ENCODE data around the gene TMEM130.

Gene TMEM130, protein sequence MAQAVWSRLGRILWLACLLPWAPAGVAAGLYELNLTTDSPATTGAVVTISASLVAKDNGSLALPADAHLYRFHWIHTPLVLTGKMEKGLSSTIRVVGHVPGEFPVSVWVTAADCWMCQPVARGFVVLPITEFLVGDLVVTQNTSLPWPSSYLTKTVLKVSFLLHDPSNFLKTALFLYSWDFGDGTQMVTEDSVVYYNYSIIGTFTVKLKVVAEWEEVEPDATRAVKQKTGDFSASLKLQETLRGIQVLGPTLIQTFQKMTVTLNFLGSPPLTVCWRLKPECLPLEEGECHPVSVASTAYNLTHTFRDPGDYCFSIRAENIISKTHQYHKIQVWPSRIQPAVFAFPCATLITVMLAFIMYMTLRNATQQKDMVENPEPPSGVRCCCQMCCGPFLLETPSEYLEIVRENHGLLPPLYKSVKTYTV

DNA sequence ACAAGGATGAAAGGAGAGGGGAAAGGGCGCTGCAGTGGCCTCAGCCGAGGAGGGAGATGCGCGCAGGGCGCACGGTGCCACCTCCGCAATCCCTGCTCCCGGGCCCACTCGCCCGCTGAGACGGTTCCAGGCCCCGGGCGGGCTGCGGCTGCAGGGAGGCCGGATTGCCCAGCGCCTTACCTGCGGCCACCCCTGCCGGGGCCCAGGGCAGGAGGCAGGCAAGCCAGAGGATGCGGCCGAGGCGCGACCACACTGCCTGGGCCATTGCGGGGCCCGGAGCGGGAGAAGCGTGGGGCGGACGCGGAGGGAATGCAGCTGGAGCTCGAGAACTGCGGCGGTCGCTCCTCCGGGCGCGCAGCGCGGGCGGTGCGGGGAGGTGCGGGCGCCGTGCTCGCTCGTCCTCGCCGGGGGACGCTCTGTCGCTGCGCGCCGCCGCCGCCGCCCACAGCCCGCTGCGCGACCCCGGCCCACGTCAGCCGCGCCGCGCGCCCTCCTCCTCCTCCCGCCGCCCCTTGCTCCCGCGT is at the start of gene TMEM130:
Gene TMEM130 (minus strand): TSS at position 418 of the 524 bp plus-strand sequence. CDS start 153 bp downstream, at position 265.
- no peak for DNase-seq

DNA sequence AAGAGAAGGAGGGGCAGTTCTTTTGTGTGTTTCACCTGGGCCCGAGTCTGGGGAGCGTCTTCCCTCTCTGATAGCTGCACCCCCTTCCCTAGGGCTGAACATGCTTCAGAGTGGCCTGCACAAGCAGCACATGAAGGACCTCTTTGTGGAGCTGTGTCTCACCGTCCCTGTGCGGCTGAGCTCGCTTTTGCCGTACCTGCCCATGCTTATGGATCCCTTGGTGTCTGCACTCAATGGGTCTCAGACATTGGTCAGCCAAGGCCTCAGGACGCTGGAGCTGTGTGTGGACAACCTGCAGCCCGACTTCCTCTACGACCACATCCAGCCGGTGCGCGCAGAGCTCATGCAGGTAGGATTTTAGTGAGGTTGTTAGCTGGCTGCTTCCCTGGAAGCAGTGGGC is 47.5 kb upstream of the TMEM130 start:
- no peak for DNase-seq

DNA sequence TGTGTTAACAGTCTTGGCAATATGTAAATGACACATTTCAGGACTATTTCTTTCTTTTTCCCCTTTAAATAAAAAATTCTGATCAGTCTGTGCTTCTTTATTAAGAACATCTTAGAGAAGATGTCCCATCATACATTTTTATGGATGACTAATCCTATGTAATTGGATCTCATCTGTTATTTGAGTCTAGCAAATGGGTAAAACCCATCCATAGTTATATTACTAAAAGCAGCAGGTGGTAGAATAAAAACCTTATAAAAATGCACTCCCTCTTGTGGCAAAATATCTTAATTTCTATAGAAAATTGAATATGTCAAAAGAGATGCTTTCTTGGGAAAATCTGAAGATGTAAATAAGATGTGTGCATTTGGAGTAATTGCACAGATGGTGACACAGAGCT is 43.8 kb upstream of the TMEM130 start:
- no peak for DNase-seq

DNA sequence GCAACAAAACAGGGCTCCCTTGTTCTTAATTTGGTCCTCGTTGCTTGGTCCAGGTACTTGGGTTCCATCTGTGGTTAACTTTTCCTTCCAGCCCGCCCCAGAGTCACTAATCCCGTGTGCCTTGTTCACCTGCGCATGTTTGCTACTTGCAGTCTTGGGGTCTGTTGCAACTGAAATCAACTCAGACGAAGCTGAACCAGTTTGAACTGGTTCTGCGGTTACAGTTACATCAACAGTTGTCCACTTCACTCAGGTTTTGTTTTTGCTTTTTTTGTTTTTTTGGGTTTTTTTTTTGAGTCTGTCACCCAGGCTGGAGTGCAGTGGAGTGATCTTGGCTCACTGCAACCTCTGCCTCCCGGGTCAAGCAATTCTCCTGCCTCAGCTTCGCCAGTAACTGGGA is 43.2 kb upstream of the TMEM130 start:
- DNase-seq = no peak

DNA sequence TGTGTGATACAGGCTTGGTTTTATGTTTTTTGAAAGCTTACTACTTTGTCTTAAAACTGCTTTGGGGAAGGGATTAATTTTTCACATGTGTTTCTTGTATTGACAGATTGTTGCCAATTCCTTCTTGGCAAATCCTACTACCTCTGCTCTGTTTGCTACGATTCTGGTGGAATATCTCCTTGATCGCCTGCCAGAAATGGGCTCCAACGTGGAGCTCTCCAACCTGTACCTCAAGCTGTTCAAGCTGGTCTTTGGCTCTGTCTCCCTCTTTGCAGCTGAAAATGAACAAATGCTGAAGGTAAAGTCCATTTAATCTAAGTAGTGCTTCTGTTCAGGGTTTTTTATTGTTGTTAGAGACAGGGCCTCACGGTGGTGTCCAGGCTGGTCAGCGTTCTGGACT is 42.1 kb upstream of the TMEM130 start:
- DNase-seq = no peak

DNA sequence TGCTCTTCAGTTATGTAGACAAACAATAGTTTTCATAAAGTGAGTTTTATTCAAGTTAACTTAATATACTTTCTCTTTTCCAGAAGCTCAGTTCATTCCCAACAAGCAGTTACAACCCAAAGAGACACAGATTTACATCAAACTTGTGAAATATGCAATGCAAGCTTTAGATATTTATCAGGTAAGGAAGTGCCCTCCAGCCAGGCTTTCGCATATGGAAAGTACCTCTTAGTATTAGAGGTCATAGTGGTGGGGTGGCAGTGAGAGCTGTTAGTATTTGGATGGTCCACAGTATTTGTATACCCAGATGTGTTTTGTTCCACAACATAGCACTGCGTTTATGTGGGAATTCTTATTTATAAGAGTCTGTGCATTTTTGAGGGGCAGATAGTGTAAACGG is 40.6 kb upstream of the TMEM130 start:
- no peak for DNase-seq

DNA sequence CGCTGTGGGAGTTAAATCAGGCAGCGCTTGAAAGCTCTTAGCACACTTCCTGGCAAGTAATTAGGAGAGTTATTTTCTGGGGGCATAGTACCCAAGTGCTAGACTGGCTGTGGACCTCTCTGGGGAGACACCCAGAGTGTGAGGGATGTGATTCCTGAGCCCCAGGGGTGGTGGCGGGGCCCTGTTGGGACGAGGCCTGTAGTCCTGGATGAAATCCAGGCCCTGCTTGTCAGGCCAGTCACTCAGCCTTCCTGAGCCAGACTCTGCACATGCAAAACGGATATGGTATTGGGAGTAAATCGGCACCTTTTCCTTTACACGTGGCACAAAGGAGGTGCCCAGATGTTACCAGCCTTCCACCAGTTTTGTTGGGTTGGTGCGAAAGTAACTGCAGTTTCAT is 39.7 kb upstream of the TMEM130 start:
- no peak for DNase-seq

DNA sequence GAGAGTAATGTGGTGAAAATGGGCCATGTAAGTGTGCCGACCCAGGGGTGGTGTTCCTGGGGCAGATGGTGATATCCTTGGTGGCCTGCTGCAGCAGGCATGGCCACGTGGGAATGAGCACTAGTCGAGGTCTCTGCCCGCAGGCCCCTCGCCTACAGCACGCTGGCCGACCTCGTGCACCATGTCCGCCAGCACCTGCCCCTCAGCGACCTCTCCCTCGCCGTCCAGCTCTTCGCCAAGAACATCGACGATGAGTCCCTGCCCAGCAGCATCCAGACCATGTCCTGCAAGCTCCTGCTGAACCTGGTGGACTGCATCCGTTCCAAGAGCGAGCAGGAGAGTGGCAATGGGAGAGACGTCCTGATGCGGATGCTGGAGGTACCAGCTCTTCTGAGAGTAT is 38.8 kb upstream of the TMEM130 start:
- DNase-seq = no peak

DNA sequence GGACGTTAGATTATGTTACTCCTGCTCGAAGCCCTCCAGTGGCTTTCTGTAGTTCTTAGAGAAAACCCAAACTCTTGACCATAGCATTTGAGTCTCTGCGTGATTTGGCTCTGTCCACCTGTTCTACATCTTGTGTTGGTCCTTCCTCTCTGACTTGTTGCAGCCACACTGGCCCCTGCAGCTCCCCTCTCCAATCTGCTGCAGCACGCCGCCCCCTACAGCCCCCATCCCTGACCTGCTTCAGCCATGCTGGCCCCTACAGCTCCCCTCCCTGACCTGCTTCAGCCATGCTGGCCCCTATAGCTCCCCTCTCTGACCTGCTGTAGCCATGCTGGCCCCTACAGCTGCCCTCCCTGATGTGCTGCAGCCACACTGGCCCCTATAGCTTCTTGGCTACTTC is 37.8 kb upstream of the TMEM130 start:
- DNase-seq = no peak

DNA sequence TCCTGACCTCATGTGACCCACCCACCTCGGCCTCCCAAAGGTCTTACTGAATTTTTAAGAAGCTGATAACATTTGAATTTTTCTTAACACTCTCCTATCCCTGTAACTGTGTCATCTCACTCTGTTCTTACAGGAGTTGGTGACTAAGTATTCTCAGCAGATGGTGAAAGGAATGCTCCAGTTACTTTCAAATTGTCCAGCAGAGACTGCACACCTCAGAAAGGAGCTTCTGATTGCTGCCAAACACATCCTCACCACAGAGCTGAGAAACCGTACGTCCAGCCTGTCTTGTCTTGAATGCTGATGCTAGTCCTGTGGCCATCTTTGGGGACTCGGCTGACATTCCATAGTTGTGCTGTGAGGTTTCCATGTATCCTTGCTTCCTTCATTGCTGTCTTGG is 33.4 kb upstream of the TMEM130 start:
- no peak for DNase-seq

DNA sequence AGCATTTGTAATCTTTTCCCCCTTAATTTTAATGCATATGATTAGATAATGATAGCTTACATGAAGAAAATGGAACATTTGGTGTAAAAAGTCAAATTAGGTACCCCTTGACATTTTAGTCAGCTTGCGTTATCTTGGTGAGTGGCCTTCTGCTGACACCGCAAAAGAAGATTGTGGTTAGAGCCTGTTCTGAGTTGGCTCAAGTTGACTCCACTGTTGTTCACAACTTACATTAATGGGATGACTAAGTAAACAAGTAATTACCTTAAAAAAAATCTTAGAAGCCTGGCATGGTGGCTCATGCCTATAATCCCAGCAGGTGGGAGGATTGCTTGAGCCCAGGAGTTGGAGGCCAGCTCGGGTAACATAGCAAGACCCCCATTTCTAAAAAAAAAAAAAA is 32.7 kb upstream of the TMEM130 start:
- no peak for DNase-seq

DNA sequence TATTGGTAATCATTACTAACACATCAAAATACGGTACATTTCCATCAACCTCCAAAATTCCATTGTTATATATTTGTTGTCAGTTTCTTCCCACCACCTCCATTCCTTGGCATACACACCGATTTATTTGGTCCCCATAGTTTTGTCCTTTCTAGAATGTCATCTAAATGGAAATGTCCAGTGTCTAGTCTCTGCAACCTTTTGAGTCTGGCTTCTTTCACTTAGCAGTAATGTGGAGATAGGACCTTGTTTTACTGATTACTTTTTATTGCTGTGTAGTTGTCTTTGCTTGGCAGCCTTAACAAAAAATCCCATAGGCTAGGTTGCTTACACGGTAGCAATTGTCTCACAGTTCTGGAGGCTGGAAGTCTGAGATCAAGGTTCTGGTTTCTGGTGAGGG is 31.0 kb upstream of the TMEM130 start:
- no peak for DNase-seq

DNA sequence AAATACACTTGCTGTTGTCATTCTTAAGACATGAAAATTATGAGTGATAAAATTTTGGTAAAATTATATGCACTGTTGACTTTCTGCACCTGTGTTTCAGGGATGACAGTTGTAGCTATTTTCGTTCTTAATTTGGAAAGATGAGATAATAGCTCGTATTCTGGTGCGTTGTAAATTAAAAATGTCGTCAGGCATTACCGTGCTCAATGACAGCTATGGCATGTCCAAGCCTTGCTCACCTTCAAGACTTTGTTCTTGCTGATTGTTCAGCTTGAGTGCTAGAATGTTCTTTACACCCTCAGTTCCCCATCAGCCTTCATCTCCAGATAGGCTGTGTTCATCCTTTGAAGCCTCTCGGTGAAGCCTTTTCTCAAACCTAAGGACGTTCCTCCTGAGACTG is 30.0 kb upstream of the TMEM130 start:
- no peak for DNase-seq

DNA sequence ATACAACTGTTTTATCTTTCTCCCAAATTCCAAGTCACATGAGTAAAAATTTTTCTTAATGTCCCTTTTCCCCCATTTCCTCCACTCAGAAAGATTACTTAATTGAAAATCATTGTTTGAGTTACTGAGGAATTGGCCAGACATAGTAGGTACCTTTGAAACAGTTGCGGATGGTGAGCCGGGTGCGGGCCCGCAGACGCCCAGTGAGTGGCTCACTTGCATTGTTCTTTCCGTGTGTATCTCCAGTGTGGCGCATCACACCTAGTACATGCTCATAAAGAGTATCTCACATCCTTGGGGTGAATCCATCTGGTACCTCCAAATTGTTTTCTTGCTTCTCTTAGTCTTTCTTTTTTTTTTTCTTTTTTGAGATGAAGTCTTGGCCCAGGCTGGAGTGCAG is 22.8 kb upstream of the TMEM130 start:
- DNase-seq = no peak

DNA sequence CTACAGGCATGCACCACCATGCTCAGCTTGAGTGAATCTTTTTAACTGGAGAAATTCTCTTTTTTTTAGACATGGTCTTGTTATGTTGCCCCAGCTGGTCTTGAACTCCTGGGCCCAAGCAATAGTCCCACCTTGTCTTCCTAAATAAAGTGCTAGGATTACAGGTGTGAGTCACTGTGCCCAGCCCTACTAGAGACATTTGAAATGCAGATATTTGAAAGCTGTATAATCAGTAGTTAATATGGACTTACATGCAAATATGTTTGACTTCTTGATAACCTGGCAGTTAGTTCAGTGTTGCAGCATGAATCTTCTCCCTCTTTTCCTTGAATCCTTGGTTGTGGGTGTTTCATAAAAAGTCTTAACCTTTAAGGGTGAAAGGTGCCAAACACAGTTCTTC is 17.2 kb upstream of the TMEM130 start:
- DNase-seq = no peak

DNA sequence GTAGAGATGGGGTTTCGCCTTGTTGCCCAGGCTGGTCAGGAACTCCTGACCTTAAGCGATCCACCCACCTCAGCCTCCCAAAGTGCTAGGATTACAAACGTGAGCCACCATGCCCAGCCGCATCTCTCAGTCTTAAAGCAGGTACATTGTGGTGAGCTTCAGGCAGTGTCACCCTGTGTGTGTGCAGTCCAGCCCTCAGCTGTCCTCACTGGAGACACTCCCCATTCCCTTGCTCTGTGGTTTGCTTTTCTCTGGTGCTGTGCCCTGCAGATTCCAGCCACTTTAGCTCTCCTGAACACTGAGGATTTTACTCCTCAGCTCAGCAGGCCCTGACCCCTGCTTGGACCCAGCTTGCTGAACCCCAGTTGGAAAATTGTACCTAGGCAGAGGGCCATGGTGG is 14.6 kb upstream of the TMEM130 start:
- DNase-seq = no peak

DNA sequence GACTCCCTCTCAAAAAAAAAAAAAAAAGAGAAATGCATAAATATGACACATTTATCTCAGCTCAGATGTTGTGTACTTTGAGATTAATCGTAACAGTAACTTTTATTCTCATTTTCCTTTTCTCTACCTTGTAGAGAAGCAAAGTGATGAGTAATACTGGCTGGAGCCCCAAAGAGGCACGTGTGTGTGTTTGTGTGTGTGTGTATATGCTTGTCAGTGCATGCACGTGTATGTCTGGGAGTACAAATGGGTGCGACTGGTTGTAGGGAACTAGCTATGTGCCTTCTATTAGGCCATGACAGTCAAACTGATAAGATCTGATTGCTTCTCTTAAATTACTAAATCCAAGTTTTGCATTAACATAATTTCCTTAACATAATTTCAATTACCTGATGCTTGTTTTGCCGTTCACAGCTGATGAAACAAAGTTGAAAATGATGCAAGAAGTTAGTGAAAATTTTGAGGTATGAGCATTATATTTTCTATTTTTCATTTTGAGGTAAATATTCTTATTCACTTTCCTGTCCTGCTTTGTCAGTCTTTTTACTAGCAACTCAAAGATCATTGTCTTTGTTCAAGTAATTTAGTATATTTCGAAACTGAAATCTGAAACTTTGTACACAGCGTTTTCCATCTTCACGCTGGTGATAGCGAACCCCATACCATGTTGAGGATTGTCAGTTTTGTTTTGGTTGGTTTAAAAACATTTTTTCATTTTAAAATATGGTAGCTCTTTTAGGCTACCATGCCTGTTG is 11.9 kb upstream of the TMEM130 start:
- no peak for DNase-seq

DNA sequence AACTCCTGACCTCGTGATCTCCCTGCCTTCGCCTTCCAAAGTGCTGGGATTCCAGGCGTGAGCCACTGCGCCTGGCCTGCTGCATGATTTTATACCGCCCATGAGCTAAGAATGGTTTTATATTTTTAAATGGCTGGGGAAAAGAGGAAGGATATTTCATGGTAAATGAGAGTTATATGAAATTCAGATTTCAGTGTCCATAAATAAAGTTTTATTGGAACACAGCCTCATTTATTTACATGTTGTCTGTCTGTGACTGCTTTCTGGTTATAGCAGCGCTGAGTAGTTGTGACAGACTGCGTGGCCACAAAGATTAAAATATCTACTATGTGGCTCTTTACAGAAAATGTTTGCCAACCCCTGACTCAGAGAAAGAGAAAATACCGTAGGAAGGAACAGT is 10.7 kb upstream of the TMEM130 start:
- no peak for DNase-seq

DNA sequence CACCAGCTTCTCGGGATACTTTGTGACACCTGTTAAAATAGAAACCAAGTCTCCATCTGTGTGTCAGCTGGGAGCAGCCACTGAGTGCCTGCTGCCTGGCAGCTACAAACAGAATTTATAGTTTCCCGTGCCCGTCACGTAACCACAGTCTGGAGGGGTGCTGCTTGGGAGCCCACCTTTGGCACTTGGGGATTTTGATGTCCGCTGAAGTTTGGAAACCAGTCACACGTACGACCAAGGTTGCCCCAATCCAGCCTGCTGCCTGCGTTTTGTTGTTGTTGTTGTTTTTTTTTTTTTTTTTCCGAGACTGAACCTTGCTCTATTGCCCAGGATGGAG is 10.1 kb upstream of the TMEM130 start:
- no peak for DNase-seq

DNA sequence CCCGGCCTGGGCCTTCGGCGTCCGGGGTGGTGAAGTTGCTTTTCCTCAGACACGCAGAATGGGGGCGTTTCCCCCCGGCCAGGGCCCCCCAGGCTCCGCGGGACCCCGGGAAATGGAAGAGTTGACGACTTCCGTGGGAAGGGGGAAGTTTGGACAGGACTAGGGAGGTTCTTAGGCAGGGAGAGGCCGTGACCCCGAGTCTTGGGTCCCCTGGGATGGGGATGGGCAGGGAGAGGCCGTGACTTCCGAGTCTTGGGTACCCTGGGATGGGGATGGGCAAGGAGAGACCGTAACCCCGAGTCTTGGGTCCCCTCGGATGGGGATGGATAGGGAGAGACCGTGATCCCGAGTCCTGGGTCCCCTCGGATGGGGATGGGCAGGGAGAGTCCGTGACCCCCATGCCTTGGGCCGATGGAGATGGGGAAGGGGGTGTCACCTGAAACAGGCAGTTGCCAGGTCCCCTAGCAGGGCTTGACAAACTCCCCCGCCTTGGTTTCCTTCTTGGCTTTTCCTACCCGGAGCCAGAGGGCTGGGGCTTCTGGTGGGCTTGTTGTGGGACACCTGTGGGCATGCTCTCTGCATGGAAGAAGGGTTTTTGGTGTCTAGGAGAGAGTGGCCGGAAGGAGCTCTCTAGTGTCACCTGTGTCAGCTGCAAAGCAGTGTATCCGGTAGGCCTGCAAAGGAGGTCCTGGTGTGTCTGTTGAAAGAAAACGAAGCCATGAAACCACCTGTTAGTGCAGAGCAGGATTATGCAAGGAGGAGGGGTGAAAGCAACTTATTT is 9.6 kb upstream of the TMEM130 start:
- DNase-seq = no peak

DNA sequence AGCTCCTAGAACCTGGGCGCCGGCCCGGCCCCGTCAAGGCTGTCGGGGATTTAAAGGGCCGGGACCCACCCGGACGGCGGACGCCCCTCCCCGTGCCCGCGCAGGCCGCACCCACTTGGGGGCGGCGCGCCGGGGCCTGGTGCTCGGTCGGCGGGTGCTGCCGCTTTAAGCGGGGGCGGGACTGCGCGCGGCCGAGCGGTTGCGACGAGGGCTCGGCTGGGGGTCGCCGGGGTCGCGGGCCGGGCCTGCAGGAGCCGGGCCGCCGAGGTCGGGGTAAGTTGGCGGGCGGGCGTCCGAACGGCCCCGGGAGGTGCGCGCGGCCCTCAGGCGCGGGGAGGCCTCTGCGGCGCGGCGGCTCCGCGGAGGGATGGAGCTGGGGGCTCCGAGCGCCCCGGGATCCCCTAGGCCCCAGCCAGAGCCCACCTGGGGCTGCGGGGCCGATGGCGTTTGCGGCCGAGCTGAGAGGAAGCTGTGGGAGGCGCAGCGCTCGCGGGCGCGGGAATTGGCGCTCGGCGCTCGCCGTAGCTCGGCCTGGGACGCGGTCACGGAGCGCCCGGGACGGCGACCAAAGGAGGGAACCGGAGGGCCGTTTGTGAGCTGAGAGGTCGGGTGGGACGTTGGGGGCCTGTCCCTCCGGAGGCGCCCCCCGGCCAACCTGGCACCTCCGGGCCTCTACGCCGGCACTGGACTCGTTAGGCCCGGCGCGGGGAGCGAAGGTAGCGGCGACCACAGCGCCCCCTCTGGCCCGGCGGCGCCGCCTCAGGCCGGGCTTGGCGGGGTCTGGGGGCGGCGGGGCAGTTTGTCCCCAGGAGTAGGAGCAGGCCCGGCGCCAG is 8.8 kb upstream of the TMEM130 start, which contains the start of gene TRRAP:
Gene TRRAP (plus strand): TSS at position 168 of the 833 bp plus-strand sequence. CDS start 2,619 bp downstream, outside the sequence.
- no peak for DNase-seq

DNA sequence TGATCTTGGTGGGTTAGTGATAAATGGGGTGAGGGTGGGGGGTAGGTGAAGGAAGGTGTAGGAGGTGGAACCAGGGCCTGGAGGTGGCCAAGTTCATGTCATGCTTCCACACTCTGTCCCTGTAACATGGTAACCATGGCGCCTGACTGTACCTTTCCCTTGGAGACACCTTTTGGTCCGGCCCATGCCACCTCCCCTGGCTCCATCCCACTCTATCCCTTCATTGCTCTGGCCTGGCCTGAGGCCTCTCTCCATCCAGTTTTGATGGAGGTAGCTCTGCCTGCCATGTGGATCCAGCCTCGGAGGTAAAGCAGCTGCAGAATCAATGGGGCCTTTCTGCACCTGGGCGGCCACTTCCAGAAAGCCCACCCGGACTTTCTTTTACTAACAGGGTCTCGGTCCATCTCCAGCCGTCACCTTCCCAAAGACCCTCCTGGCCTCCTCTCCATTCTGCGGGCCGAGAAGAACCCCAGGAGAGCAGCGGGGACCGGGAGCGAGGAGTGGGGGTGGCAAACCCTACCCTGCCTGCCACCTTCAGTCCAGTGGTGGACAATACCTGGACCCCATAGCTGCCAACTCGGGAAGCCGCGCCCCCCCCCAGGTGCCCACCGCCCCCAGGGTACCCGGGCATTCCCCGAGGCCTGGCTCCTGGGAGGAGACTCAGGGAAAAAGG is 8.0 kb upstream of the TMEM130 start:
- no peak for DNase-seq
